GM19395 (cell line): ENCODE results near the gene ZNF580.

Experiments used
- ATAC-seq: cut with Tn5 transposase; IDR thresholded peaks from one replicate; pipeline ENCODE4 v1.9.1; 2021; ENCODE audit warnings: mild to moderate bottlenecking, moderate library complexity; ENCODE audit not compliant: unreplicated experiment

The ZNF580 gene

DNA sequence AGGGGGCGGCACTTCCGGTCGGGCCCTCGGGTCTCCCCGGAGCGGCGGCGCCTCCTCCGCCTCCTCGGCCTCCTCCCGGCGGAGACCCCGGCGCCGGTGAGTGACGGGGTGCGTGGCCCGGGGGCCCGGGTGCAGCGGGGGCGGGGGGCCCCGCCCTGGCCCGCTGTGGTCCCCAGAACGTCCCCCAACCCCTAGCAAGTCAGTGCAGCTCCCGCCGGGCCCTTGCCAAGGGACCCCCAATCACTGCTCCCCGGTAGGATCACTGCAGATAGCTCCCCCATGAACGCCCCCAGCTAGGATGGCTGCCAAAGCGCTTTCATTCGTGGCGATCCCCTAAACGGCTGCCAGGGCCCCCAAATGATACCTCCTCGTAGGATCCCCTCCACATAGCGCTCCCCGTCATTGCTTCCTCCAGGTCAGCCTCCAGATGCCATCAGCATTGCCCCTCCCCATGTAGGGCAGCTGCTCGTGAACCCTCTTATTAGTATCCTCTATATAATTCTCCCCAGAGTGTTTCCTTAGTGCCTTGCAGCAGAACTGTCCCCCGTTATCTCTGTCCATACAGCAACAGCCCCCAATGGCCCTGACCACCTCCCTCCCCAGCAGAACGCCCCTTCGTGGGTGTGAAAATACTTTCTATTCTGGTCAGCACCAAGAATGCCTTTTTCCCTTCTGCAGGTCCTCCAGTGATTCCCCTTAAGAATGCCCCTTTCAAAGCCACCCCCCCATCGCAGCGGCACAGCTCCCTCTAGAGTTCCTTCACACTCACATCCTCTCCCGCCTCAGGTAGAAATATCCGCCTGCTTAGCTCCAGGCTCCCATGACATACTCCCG is 34.9 kb upstream of the ZNF580 start, which contains the start of gene ZNF865:
ZNF865 (plus strand) TSS at position 11 of the 834 bp plus-strand sequence. CDS start 7,972 bp downstream, outside the sequence.
- ATAC-seq: no peak

DNA sequence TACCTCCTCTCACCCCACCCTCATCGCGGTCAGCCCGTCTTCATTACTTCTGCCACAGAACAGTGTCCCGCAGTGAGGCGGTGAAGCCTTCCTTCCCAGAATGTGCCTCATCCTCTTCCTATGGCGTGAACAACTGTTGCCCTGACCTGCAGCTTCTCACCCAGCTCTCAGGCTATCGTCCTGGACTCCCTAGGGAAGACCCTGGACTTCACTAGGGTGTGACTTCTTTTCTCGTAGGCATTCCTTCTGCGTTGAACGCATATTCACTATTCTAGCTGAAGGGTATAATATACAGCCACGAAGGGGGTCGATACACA is 34.4 kb upstream of the ZNF580 start:
- ATAC-seq: no peak

DNA sequence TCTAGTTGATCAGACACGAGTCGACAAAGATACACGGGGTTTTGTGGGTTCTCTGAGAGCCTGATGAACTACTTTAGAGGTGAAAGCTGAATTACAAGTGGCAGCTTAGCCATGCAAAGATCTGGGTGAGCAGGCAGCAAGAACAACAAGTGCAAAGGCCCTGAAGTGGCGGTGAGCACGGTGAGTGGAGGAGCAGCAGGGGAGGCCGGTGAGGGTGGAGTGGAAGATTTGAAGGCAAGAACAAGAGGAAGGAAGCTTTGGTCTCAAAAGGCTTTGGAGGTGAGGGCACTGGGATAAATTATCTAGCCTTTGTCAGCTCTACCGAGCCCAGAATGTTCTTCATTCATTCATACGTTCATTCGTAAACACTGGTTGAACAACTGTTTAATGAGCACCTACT is 34.0 kb upstream of the ZNF580 start:
- ATAC-seq: no peak

DNA sequence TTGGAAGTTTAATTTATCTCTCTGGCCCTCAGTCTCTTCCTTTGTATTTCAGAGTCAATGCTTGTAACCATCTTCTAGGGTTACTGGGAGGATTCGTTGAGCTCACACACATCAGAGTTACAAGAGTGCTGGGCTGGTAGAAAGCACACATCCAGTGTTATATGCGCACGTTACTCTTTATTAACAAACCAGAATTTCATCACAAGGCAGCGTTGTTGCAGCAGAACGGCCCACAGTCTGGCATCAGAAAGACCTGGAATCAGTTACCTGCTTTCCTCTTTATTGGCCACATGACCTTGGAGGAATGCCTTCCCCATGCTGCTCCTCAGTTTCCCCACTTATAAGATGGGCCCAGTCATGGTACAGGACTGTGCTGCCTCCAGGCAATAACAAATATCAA is 31.5 kb upstream of the ZNF580 start:
- ATAC-seq: no peak

DNA sequence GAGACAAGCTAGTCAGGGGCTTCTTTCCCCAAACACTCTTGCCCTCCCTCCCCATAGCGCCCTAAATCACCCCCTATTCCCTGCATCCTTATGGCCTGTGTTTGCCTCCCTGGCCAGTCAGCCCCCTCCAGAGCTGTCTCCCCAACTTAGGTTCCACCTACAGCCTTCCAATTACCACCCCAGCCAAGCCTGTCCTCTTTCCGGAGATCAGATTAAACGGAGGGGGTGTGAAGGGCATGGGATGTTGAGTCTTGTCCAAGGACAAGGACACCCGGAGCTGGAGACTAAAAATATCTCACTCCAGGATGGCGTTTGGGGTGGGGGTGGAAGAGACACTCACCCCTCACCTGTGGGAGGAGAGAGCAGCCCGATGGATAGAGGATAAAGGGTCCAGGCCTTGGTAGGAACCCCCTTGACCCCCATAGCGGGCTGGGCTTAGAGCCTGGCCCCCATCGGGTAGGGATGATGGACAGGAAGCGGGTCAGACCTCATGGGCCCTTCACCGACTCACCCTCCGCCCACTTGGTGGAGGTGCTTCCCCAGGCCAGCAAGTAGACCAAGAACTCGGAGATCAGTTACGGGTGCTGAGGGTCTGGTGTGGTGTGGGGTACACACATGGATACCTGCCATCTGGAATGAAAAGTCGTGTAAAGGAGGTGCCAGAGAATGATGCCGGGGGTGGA is 29.4 kb upstream of the ZNF580 start:
- no peak for ATAC-seq

DNA sequence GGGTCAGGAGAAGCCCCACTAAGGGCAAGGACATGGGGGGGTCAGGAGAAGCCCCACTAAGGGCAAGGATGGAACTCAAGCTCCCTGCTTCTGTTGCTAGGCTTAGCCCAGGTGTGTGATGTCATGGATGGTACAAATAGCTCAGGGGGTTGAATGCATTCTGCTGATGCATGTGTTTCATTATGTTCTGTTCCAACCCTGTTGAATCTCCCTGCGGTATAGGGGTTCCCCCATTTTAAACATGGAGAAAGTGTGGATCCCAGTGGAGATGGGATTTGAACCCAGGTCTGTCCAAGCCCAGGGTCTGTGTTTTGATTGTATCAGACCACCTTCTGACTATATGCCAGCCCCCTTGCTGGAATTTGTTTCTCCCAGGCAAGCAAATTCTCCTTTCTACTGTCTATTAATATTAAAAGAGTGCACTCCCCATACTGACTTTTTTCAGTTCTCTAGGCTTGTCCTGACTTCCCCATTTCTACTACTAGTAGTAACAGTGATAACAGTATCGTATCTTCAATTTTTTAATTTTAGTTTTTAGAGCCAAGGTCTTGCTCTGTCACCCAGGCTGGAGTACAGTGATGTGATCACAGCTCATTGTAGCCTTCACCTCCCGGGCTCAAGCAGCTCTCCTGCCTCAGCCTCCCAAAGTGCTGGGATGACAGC is 28.7 kb upstream of the ZNF580 start:
- ATAC-seq: no peak

DNA sequence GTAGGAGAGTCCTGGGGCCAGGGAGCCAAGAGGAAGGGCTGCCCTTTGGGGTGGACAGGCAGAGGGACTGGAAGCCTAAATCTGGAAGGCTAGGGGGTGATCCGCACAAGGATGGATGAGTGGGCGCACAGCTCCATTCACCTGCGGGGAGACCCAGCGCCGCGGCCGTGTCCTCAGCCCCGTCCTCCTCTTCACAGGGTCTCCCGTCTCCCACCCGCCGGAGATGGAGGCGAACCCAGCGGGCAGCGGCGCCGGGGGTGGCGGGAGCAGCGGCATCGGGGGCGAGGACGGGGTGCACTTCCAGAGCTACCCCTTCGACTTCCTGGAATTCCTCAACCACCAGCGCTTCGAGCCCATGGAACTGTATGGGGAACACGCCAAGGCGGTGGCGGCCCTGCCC is 27.4 kb upstream of the ZNF580 start:
- ATAC-seq: no peak

DNA sequence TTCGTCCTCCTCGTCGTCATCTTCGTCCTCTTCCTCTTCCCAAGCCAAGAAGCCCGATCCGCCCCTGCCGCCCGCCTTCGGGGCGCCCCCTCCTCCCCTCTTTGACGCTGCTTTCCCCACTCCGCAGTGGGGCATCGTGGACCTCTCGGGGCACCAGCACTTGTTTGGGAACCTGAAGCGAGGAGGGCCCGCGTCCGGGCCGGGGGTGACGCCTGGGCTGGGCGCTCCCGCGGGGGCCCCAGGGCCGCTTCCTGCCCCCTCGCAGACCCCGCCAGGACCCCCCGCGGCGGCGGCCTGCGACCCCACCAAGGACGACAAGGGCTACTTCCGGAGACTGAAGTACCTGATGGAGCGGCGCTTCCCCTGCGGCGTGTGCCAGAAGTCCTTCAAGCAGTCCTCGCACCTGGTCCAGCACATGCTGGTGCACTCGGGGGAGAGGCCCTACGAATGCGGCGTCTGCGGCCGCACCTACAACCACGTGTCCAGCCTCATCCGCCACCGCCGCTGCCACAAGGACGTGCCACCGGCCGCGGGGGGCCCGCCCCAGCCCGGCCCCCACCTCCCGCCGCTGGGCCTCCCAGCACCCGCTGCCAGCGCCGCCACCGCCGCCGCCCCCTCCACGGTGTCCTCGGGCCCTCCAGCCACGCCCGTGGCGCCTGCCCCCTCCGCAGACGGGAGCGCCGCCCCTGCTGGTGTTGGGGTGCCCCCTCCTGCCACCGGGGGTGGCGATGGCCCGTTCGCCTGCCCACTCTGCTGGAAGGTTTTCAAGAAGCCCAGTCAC is 26.7 kb upstream of the ZNF580 start:
- no peak for ATAC-seq

DNA sequence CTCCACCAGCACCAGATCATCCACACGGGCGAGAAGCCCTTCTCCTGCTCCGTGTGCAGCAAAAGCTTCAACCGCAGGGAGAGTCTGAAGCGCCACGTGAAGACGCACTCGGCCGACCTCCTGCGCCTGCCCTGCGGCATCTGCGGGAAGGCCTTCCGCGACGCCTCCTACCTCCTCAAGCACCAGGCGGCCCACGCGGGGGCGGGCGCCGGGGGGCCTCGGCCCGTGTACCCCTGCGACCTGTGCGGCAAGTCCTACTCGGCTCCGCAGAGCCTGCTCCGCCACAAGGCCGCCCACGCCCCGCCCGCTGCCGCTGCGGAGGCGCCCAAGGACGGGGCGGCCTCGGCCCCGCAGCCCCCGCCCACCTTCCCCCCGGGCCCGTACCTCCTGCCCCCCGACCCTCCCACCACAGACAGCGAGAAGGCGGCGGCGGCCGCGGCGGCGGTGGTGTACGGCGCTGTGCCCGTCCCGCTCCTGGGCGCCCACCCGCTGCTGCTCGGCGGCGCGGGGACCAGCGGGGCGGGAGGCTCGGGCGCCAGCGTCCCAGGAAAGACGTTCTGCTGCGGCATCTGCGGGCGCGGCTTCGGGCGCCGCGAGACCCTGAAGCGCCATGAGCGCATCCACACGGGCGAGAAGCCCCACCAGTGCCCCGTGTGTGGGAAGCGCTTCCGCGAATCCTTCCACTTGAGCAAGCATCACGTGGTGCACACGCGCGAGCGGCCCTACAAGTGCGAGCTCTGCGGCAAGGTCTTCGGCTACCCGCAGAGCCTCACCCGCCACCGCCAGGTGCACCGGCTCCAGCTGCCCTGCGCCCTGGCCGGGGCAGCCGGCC is 25.9 kb upstream of the ZNF580 start:
- ATAC-seq: no peak

DNA sequence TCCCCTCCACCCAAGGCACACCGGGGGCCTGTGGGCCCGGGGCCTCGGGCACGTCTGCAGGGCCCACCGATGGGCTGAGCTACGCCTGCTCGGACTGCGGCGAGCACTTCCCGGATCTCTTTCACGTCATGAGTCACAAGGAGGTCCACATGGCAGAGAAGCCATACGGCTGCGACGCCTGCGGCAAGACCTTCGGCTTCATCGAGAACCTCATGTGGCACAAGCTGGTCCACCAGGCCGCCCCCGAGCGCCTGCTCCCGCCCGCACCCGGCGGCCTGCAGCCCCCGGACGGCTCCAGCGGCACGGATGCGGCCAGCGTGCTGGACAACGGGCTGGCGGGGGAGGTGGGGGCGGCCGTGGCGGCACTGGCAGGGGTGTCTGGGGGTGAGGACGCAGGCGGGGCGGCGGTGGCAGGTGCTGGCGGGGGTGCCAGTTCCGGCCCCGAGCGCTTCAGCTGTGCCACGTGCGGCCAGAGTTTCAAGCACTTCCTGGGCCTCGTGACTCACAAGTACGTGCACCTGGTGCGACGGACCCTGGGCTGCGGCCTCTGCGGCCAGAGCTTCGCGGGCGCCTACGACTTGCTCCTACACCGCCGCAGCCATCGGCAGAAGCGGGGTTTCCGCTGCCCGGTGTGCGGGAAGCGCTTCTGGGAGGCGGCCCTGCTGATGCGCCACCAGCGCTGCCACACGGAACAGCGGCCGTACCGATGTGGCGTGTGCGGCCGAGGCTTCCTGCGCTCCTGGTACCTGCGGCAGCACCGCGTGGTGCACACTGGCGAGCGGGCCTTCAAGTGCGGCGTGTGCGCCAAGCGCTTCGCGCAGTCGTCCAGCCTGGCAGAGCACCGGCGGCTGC is 25.0 kb upstream of the ZNF580 start:
- ATAC-seq: no peak

DNA sequence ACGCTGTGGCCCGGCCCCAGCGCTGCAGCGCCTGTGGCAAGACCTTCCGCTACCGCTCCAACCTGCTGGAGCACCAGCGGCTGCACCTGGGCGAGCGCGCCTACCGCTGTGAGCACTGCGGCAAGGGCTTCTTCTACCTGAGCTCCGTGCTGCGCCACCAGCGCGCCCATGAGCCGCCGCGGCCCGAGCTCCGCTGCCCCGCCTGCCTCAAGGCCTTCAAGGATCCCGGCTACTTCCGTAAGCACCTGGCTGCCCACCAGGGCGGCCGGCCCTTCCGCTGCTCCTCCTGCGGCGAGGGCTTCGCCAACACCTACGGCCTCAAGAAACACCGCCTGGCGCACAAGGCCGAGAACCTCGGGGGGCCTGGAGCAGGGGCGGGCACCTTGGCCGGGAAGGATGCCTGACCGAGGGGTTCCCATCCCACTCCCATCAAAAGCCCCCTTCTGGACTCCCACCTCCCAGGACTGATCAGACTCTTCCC is 24.4 kb upstream of the ZNF580 start:
- no peak for ATAC-seq

DNA sequence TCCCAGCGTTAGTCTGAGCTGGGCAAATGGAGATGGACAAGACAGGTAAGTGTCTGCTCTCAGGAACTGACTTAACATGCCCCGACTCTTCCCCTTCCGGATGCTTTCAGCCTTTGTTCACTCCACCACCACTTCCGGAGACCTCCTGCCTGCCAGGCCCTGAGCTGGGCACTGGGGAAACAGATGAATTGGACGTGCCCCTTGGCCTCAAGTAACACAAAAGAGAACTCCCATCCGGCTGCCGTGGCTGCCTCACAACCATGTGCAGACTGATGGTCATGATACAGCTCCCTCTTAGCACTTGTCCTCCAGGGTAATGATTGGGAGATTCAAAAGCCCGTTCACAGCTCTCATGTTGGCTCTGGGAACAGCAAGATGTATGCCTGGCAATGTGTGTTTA is 23.4 kb upstream of the ZNF580 start:
- no peak for ATAC-seq

DNA sequence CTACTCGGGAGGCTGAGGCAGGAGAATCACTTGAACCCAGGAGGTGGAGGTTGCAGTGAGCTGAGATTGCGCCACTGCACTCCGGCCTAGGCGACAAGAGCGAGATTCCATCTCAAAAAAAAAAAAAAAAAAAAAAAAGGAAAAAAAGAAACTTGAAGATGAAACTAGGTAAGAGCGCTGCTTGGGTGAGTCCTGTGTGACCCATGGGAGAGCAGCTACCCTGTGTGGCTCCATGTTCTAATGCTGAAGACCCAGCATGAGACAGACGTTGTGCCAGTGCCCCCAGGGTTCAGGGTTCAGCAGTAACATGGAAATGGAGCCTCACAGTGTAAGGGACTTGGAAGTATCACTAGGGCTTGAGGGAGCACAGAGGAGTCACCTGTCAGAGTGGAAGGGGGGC is 22.4 kb upstream of the ZNF580 start:
- no peak for ATAC-seq

DNA sequence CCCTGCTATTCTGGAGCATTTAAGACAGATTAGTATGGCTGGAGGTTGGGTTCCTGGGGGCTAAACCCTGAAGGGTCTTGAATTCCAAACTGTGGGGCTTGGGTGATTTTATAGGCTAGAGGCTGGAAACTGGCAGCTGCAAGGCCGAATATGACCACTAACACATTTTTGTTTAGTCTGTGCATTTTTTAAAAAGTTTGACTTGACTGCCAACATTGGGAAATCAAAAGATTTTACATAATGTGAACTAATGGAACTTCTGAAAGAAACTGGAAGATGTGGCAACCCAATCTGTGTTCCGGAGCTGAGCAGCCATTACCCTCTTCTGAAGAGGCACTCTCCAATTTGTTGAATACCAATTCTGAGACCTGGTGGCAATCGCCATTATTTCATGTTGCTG is 21.5 kb upstream of the ZNF580 start:
- ATAC-seq: no peak

DNA sequence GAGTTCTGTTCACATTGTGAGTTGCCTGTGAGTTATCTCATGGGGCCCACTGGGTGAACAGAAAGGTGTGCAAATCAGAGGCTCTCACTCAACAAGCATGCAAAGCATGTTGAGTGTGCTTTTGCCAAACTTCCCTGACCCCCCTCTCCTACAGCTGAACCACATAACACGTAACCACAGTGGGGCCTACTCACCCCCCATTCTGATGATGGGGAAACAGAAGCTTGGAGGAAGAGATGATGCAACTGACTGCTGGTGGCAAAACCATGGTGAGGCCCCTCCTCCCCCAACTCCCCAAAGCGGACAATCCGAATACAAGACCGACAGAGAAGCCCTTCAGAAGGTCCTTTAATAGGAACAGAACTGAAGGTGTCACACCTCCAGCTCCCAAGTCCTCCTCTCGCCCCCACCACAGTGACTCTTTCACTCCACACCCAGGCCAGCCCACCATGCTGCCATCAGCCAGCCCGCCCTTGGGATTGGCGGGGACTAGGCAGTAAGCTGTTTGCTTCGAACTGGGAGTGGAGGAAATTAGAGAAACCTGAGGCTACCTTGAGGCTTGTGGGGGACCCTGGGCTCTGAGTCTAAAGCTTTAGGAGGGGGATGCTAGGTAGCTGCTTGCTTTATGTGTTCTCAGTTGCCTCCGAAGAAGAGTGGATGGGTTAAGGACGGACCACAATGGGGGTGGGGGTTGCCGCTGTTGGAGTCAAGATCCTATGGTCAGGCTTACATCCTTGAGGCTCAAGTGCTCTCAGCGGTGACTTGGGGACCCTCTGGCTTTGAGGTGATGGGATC is 20.2 kb upstream of the ZNF580 start:
- ATAC-seq: no peak

DNA sequence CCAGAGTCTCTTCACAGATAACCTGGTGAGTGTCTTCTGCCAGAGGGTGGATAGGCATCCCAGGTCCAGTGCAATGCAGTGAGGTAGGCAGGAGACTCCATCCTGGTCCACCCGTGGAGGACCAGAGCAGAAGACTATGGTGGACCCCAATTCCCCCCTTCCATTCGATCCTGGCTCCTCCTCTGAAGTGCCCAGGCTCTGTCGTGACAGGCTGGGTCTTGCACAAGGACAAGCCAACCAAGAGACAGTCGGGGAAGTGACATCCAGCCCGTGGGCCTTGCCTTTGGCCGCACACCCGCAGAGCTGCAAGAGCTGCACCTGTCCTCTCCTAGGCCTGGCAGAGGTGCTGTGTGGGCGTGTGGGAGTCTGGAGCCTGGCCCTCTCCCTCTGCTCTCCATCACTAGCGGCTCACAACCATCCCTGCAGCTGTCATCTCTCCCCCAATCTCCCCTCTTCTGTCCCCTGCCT is 19.6 kb upstream of the ZNF580 start:
- no peak for ATAC-seq

DNA sequence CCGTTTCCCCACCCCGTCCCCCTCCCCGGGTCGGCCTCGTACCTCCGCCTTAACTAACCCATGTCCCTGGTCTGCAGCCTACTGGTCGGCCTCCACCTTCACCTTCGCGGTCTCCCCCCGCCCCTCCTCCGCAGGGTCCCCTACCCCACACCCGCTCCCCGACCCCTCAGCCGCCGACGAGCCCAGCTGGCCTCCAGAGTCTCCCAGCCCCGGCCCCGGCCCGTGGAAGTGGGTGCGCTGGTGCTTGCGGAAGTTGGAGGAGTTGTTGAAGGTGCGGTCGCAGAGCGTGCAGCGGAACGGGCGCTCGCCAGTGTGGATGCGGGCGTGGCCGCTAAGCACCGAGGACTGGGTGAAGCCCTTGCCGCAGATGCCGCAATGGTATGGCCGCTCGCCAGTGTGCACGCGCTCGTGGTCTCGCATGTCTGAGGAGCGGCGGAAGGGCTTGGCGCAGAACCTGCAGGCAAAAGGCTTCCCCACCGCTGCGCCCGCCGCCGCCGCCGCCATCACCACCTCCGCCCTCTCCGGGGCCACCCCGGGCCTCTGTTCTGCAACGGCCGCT is 19.1 kb upstream of the ZNF580 start:
- ATAC-seq: no peak
